ENCODE data around the gene PCBP3.

Gene PCBP3

DNA sequence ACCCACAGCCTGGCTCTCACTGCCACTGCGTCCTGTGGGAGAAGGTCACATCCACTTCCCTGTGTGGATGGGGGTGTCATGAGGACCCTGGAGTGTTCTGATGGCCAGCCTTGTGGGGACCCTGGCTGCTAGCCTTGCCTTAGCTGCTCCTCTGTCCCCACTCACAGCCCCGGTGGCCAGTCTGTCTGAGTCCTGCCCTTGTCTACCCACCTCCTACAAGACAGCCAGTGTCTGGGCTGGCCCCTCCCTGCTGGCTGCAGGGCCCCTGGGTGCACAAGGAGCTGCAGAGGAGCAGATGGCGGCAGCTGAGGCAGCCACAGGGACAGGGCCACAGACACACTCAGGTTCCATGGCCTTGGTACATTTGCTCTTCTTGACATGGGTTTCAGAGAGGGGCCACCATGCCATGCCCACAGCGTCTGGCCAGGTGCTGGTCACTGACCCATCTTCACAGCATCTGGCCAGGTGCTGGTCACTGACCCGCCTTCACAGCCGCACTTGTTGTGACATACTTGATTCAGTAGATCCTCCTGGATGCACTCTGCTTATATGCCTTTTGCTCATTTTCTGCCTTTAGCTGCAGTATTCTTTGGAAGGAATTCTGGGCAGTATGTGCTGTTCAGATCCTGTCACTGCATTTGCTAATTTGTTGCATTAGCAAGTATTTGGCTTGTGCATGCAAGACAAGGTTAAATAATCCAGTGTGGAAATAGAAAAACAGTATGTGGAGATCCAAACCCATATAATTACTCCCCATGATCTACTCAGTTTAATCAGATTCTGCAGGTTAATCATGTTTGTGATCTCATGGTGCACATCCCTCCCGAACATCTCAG lies 157.8 kb downstream of the PCBP3 start:
- Histone ChIP-seq H2AFZ (ENCODE audit: insufficient read depth, low read length, poor library complexity) (no peak overlapping the region), H3K18ac (ENCODE audit: low read length) (no peak overlapping the region), H2BK120ac (ENCODE audit: insufficient read depth, low read length, poor library complexity) (no peak overlapping the region), H3K27me3 (ENCODE audit: insufficient read depth, low read length) (no peaks in the 10 kb centered on the region), H3K79me1 (ENCODE audit: low read length) (no peaks in the 10 kb centered on the region), H3K36me3 (ENCODE audit: control insufficient read depth in 1 of 2, insufficient read depth in 2 of 2, low read length in 2 of 2) (no peaks in the 10 kb centered on the region), H3K4me2 (ENCODE audit: low read length) (no peak overlapping the region), H3K4ac (ENCODE audit: low read depth, low read length) (no peak overlapping the region), H4K91ac (ENCODE audit: low read depth, low read length) (no peak overlapping the region), H3K14ac (ENCODE audit: low read length) (no peak overlapping the region), H3K23ac (ENCODE audit: low read length) (no peak overlapping the region), H3K27ac (ENCODE audit: low read depth, low read length) (no peak overlapping the region), H3K9ac (ENCODE audit: low read length) (no peak overlapping the region), H4K8ac (ENCODE audit: low read depth, low read length) (no peak overlapping the region), H2BK5ac (ENCODE audit: low read depth, low read length, poor library complexity) (no peak overlapping the region), H2BK12ac (ENCODE audit: low read length) (no peak overlapping the region), H3K79me2 (ENCODE audit: control insufficient read depth, insufficient read depth, low read length, poor library complexity) (no peaks in the 10 kb centered on the region), H2AK5ac (ENCODE audit: low read length) (no peak overlapping the region), H3K4me1 (ENCODE audit: control insufficient read depth in 1 of 2, insufficient read depth in 2 of 2, low read length in 2 of 2) (no peaks in the 10 kb centered on the region), H3K4me3 (ENCODE audit: low read depth, low read length) (no peak overlapping the region), H4K12ac (ENCODE audit: low read depth, low read length) (no peak overlapping the region), H3K9me3 (ENCODE audit: insufficient read depth, low read depth, low read length) (peaks cover 5% of the 10 kb centered on the region)
- DNase-seq = no peak
- no CpG with 5 or more reads among the region's 7 CpGs for WGBS (ENCODE audit: extremely low coverage, insufficient coverage, insufficient read length)

DNA sequence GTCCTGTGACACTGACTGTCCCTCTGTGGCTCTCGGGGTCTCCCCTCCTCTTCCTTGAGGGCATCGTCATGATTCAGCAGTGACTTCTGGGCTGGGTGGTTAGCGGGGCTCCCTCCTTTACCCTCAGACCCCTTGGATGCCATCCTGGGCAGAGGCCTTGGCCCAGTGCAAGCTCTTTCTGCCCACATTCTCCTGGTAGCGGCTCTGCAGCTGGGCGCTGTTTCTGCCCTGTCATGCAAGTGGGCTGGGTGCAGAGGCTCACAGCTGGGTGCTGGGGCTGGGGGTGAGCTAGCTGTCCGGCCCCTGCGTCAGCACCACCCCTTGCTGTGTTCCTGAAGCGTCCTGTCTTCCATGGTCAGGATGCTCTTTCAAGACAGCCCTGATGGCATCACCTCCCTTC lies 158.5 kb downstream of the PCBP3 start:
- Histone ChIP-seq H3K4ac (ENCODE audit: low read depth, low read length) (no peak overlapping the region), H2AK5ac (ENCODE audit: low read length) (no peak overlapping the region), H3K79me2 (ENCODE audit: control insufficient read depth, insufficient read depth, low read length, poor library complexity) (no peaks in the 10 kb centered on the region), H3K18ac (ENCODE audit: low read length) (no peak overlapping the region), H3K4me3 (ENCODE audit: low read depth, low read length) (no peak overlapping the region), H4K8ac (ENCODE audit: low read depth, low read length) (no peak overlapping the region), H3K23ac (ENCODE audit: low read length) (no peak overlapping the region), H4K91ac (ENCODE audit: low read depth, low read length) (no peak overlapping the region), H3K27me3 (ENCODE audit: insufficient read depth, low read length) (no peaks in the 10 kb centered on the region), H3K14ac (ENCODE audit: low read length) (no peak overlapping the region), H4K12ac (ENCODE audit: low read depth, low read length) (no peak overlapping the region), H3K27ac (ENCODE audit: low read depth, low read length) (no peak overlapping the region), H2BK5ac (ENCODE audit: low read depth, low read length, poor library complexity) (no peak overlapping the region), H3K79me1 (ENCODE audit: low read length) (no peaks in the 10 kb centered on the region), H3K9me3 (ENCODE audit: insufficient read depth, low read depth, low read length) (peaks cover 5% of the 10 kb centered on the region), H3K4me1 (ENCODE audit: control insufficient read depth in 1 of 2, insufficient read depth in 2 of 2, low read length in 2 of 2) (no peaks in the 10 kb centered on the region), H2AFZ (ENCODE audit: insufficient read depth, low read length, poor library complexity) (no peak overlapping the region), H3K4me2 (ENCODE audit: low read length) (no peak overlapping the region), H2BK120ac (ENCODE audit: insufficient read depth, low read length, poor library complexity) (no peak overlapping the region), H3K36me3 (ENCODE audit: control insufficient read depth in 1 of 2, insufficient read depth in 2 of 2, low read length in 2 of 2) (no peaks in the 10 kb centered on the region), H3K9ac (ENCODE audit: low read length) (no peak overlapping the region), H2BK12ac (ENCODE audit: low read length) (no peak overlapping the region)
- no peak for DNase-seq
- no CpG with 5 or more reads among the region's 8 CpGs for WGBS (ENCODE audit: extremely low coverage, insufficient coverage, insufficient read length)

DNA sequence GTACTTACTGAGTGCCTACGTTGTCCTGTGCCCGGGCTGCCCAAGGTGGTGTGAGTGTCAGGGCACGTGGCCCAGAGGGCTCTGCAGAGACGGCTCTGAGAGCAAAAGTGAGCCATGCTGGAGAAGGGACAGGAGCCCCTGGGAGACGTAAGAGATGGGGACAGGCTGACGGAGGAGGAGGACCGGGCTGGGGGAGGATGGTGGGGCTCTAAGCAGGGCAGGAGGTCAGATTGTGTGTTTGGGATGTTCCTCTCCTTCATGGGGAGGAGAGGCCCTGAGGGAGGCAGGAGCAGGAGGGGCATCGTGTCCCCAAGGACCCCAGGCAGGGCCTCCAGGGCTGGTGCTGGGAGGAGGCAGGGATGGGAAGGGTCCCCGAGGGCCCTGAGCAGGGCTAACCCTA lies 158.9 kb downstream of the PCBP3 start:
- Histone ChIP-seq H3K27me3 (ENCODE audit: insufficient read depth, low read length) (no peaks in the 10 kb centered on the region), H3K79me2 (ENCODE audit: control insufficient read depth, insufficient read depth, low read length, poor library complexity) (no peaks in the 10 kb centered on the region), H3K4ac (ENCODE audit: low read depth, low read length) (no peak overlapping the region), H4K12ac (ENCODE audit: low read depth, low read length) (no peak overlapping the region), H3K4me1 (ENCODE audit: control insufficient read depth in 1 of 2, insufficient read depth in 2 of 2, low read length in 2 of 2) (no peaks in the 10 kb centered on the region), H3K9ac (ENCODE audit: low read length) (no peak overlapping the region), H3K79me1 (ENCODE audit: low read length) (no peaks in the 10 kb centered on the region), H3K36me3 (ENCODE audit: control insufficient read depth in 1 of 2, insufficient read depth in 2 of 2, low read length in 2 of 2) (no peaks in the 10 kb centered on the region), H2BK120ac (ENCODE audit: insufficient read depth, low read length, poor library complexity) (no peak overlapping the region), H3K4me3 (ENCODE audit: low read depth, low read length) (no peak overlapping the region), H3K4me2 (ENCODE audit: low read length) (no peak overlapping the region), H4K91ac (ENCODE audit: low read depth, low read length) (no peak overlapping the region), H3K23ac (ENCODE audit: low read length) (no peak overlapping the region), H2BK5ac (ENCODE audit: low read depth, low read length, poor library complexity) (no peak overlapping the region), H3K27ac (ENCODE audit: low read depth, low read length) (no peak overlapping the region), H2BK12ac (ENCODE audit: low read length) (no peak overlapping the region), H4K8ac (ENCODE audit: low read depth, low read length) (no peak overlapping the region), H2AK5ac (ENCODE audit: low read length) (no peak overlapping the region), H3K18ac (ENCODE audit: low read length) (no peak overlapping the region), H2AFZ (ENCODE audit: insufficient read depth, low read length, poor library complexity) (no peak overlapping the region), H3K14ac (ENCODE audit: low read length) (no peak overlapping the region), H3K9me3 (ENCODE audit: insufficient read depth, low read depth, low read length) (peaks cover 1% of the 10 kb centered on the region)
- no CpG with 5 or more reads among the region's 9 CpGs for WGBS (ENCODE audit: extremely low coverage, insufficient coverage, insufficient read length)
- no peak for DNase-seq

DNA sequence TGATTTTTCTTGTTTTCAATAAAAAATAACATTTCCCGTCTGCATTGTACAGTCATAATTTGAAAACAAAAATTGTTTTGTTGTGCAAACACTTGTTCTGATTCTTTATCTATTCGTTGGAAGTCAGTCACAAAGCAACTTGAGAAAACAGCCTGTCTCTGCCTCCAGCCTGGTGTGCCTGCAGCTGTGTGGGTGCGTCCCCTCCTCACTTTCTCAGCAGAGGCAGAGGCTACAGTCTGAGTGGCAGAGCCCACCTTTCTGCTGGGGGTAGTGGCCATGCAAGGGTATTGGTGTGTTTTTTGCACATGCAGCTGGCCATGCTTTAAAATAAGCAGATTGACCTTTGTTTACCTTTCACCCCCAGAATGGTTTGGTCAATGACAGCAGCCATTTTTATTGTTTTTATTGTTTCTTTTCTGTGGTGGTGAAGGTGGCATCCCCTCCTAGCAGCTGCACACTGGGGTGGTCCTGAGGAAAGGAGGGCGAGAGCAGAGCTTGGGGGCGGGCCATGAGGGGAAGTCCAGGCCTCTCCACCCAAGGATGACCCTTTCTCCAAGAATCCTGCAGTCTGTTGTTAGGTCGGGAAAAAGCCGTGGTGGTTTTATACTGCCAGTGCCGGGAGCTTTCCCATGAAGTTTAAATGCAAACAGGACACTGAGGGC lies 159.6 kb downstream of the PCBP3 start:
- no peak overlapping the region for H2BK120ac ChIP-seq (ENCODE audit: insufficient read depth, low read length, poor library complexity)
- H3K79me2 ChIP-seq (ENCODE audit: control insufficient read depth, insufficient read depth, low read length, poor library complexity) = no peaks in the 10 kb centered on the region
- no peaks in the 10 kb centered on the region for H3K27me3 ChIP-seq (ENCODE audit: insufficient read depth, low read length)
- no peak overlapping the region for H2AK5ac ChIP-seq (ENCODE audit: low read length)
- WGBS (ENCODE audit: extremely low coverage, insufficient coverage, insufficient read length) = no CpG with 5 or more reads among the region's 8 CpGs
- H3K9ac ChIP-seq (ENCODE audit: low read length) = no peak overlapping the region
- no peak overlapping the region for H3K4ac ChIP-seq (ENCODE audit: low read depth, low read length)
- no peak overlapping the region for H3K14ac ChIP-seq (ENCODE audit: low read length)
- no peak overlapping the region for H3K27ac ChIP-seq (ENCODE audit: low read depth, low read length)
- H4K8ac ChIP-seq (ENCODE audit: low read depth, low read length) = no peak overlapping the region
- H3K18ac ChIP-seq (ENCODE audit: low read length) = no peak overlapping the region
- no peaks in the 10 kb centered on the region for H3K9me3 ChIP-seq (ENCODE audit: insufficient read depth, low read depth, low read length)
- no peaks in the 10 kb centered on the region for H3K79me1 ChIP-seq (ENCODE audit: low read length)
- DNase-seq = no peak
- H3K4me1 ChIP-seq (ENCODE audit: control insufficient read depth in 1 of 2, insufficient read depth in 2 of 2, low read length in 2 of 2) = no peaks in the 10 kb centered on the region
- no peak overlapping the region for H4K12ac ChIP-seq (ENCODE audit: low read depth, low read length)
- no peak overlapping the region for H4K91ac ChIP-seq (ENCODE audit: low read depth, low read length)
- H2BK12ac ChIP-seq (ENCODE audit: low read length) = no peak overlapping the region
- no peaks in the 10 kb centered on the region for H3K36me3 ChIP-seq (ENCODE audit: control insufficient read depth in 1 of 2, insufficient read depth in 2 of 2, low read length in 2 of 2)
- no peak overlapping the region for H2BK5ac ChIP-seq (ENCODE audit: low read depth, low read length, poor library complexity)
- no peak overlapping the region for H3K23ac ChIP-seq (ENCODE audit: low read length)
- no peak overlapping the region for H3K4me3 ChIP-seq (ENCODE audit: low read depth, low read length)
- no peak overlapping the region for H2AFZ ChIP-seq (ENCODE audit: insufficient read depth, low read length, poor library complexity)
- H3K4me2 ChIP-seq (ENCODE audit: low read length) = no peak overlapping the region
